GM23338 (cell line): ENCODE measurements around the gene UBN2. TPM values are rescaled to one million over a fixed set of nuclear protein-coding genes. Genes with fewer than 3 reads are reported as not detected.

Experiments
- ATAC-seq: fragments of 200-7000 bp; cut with Tn5 transposase; 3 replicates; pipeline ENCODE4 v1.9.1; 2020
- DNase-seq: peaks from one replicate; pipeline ENCODE4 v3.0.0-alpha.2; 2015; ENCODE audit warnings: low spot score
- H2AFZ ChIP-seq: fragments of 200-600 bp; sonication (generic); 2 replicates; pipeline ENCODE4 v1.8.0; 2016; ENCODE audit warnings: antibody characterized with exemption, mild to moderate bottlenecking, moderate library complexity
- H3F3A ChIP-seq: fragments of 200-600 bp; sonication (generic); replicated peaks from 2 replicates; pipeline ENCODE4 v1.8.0; 2017; ENCODE audit warnings: antibody characterized with exemption, mixed run types, low read depth
- H3K27ac ChIP-seq: fragments of 200-600 bp; sonication (generic); 2 replicates; pipeline ENCODE4 v1.6.1; 2016; ENCODE audit warnings: low read depth
- H3K27me3 ChIP-seq: fragments of 200-600 bp; sonication (generic); 2 replicates; pipeline ENCODE4 v1.8.0; 2016; ENCODE audit warnings: mild to moderate bottlenecking, mixed run types, moderate library complexity; ENCODE audit not compliant: insufficient read depth
- H3K36me3 ChIP-seq: fragments of 200-600 bp; sonication (generic); 2 replicates; pipeline ENCODE4 v1.8.0; 2016; ENCODE audit warnings: mild to moderate bottlenecking; ENCODE audit not compliant: insufficient read depth
- H3K4me1 ChIP-seq: fragments of 200-600 bp; sonication (generic); 2 replicates; pipeline ENCODE4 v1.8.0; 2016; ENCODE audit warnings: mild to moderate bottlenecking, moderate library complexity; ENCODE audit not compliant: insufficient read depth
- H3K4me2 ChIP-seq: fragments of 200-600 bp; sonication (generic); 2 replicates; pipeline ENCODE4 v1.7.1; 2017; ENCODE audit warnings: mixed run types
- H3K4me3 ChIP-seq: fragments of 200-600 bp; sonication (generic); 2 replicates; pipeline ENCODE4 v1.6.1; 2016; ENCODE audit warnings: mixed run types
- H3K79me2 ChIP-seq: fragments of 200-600 bp; sonication (generic); replicated peaks from 2 replicates; pipeline ENCODE4 v1.8.0; 2017; ENCODE audit warnings: mild to moderate bottlenecking; ENCODE audit not compliant: insufficient read depth
- H3K9me2 ChIP-seq: fragments of 200-600 bp; sonication (generic); 2 replicates; pipeline ENCODE4 v1.8.0; 2017; ENCODE audit not compliant: insufficient read depth
- H4K20me1 ChIP-seq: fragments of 200-600 bp; sonication (generic); replicated peaks from 2 replicates; pipeline ENCODE4 v1.8.0; 2017; ENCODE audit warnings: mild to moderate bottlenecking; ENCODE audit not compliant: insufficient read depth
- H3K27ac Mint-ChIP-seq: 2 replicates; pipeline ENCODE4 v1.8.0; 2020; ENCODE audit warnings: inconsistent platforms, mild to moderate bottlenecking, moderate library complexity, mixed read lengths
- H3K27me3 Mint-ChIP-seq: 3 replicates; pipeline ENCODE4 v1.8.0; 2022; ENCODE audit warnings: low read depth, mild to moderate bottlenecking, moderate library complexity, mixed read lengths, inconsistent platforms; ENCODE audit not compliant: insufficient read depth, poor library complexity
- H3K36me3 Mint-ChIP-seq: 3 replicates; pipeline ENCODE4 v1.8.0; 2021; ENCODE audit warnings: low read depth, mild to moderate bottlenecking, inconsistent platforms, moderate library complexity, mixed read lengths
- H3K4me1 Mint-ChIP-seq: 3 replicates; pipeline ENCODE4 v1.8.0; 2020; ENCODE audit warnings: mild to moderate bottlenecking, inconsistent platforms, mixed read lengths
- H3K4me3 Mint-ChIP-seq: 3 replicates; pipeline ENCODE4 v1.8.0; 2021; ENCODE audit warnings: moderate library complexity, mild to moderate bottlenecking, inconsistent platforms, mixed read lengths
- H3K9me3 Mint-ChIP-seq: 3 replicates; pipeline ENCODE4 v1.8.0; 2020; ENCODE audit warnings: moderate library complexity, mild to moderate bottlenecking, inconsistent platforms, mixed read lengths
- CREB1 ChIP-seq: fragments of 250-450 bp; sonication (Bioruptor Pico); IDR thresholded peaks from 2 replicates; pipeline ENCODE4 v1.5.0; 2020; ENCODE audit warnings: low read depth, mild to moderate bottlenecking, moderate library complexity
- CTCF ChIP-seq, 2 experiments: fragments of 200-600 bp in 1 of 2; sonication (generic) in 1 of 2; conservative IDR thresholded peaks; 2 replicates each; pipeline versions ENCODE4 v1.5.1 to v1.6.1; 2016 to 2017; ENCODE audit warnings: antibody characterized with exemption in 2 of 2, low read depth in 2 of 2, mild to moderate bottlenecking in 2 of 2, moderate library complexity in 1 of 2
- ETS1 ChIP-seq: IDR thresholded peaks from 2 replicates; pipeline ENCODE4 v1.6.1; 2016; ENCODE audit warnings: antibody characterized with exemption
- EZH2 ChIP-seq: fragments of 200-600 bp; sonication (generic); IDR thresholded peaks from one replicate; pipeline ENCODE4 v1.8.0; 2017; ENCODE audit warnings: antibody characterized with exemption, mild to moderate bottlenecking, low read depth; ENCODE audit not compliant: unreplicated experiment
- EZH2phosphoT487 ChIP-seq: fragments of 200-600 bp; sonication (generic); IDR thresholded peaks from one replicate; pipeline ENCODE4 v1.8.1; 2018; ENCODE audit warnings: antibody characterized with exemption; ENCODE audit not compliant: unreplicated experiment
- JUNB ChIP-seq: IDR thresholded peaks from one replicate; pipeline ENCODE4 v1.6.1; 2016; ENCODE audit warnings: antibody characterized with exemption; ENCODE audit not compliant: unreplicated experiment
- NANOG ChIP-seq: IDR thresholded peaks from 2 replicates; pipeline ENCODE4 v1.6.1; 2016; ENCODE audit warnings: antibody characterized with exemption, borderline replicate concordance
- POLR2AphosphoS5 ChIP-seq: IDR thresholded peaks from 2 replicates; pipeline ENCODE4 v1.6.1; 2016; ENCODE audit warnings: antibody characterized with exemption, low read depth
- REST ChIP-seq: IDR thresholded peaks from one replicate; pipeline ENCODE4 v1.6.1; 2018; ENCODE audit warnings: antibody characterized with exemption; ENCODE audit not compliant: unreplicated experiment
- STAT1 ChIP-seq: IDR thresholded peaks from one replicate; pipeline ENCODE4 v1.6.1; 2016; ENCODE audit warnings: antibody characterized with exemption; ENCODE audit not compliant: unreplicated experiment
- ZNF114 ChIP-seq: fragments of 250-450 bp; sonication (Bioruptor Pico); IDR thresholded peaks from 2 replicates; pipeline ENCODE4 v1.5.0; 2020; ENCODE audit warnings: mild to moderate bottlenecking, moderate library complexity
- ZNF331 ChIP-seq: fragments of 250-450 bp; sonication (Bioruptor Pico); IDR thresholded peaks from 2 replicates; pipeline ENCODE4 v1.5.0; 2020; ENCODE audit warnings: low read depth, mild to moderate bottlenecking, moderate library complexity
- ZNF462 ChIP-seq: fragments of 250-450 bp; sonication (Bioruptor Pico); IDR thresholded peaks from 2 replicates; pipeline ENCODE4 v1.5.0; 2020; ENCODE audit warnings: mild to moderate bottlenecking, moderate library complexity
- polyA plus RNA-seq: library from polyadenylated mRNA; unstranded; fragments of >200 nt; fragmentation: Nextera tagmentation; extraction: Ambion mirVana; gene quantifications from 2 replicates; pipeline ENCODE4 v1.2.1, GENCODE V29; 2016
- total RNA-seq: library from RNA; depleted of rRNA; stranded (reverse); fragments of >200 nt; shearing (Covaris generic); gene quantifications from 2 replicates; pipeline ENCODE4 v1.2.3, GENCODE V29; 2014

UBN2 gene
- total and polyA plus RNA-seq, 2 experiments from 2014 or later, result 18.5 to 26.6 TPM

- no peak for ATAC-seq
- no peaks in the 10 kb centered on the region for H3K27me3 ChIP-seq
- Mint-ChIP-seq H3K27ac (no peak overlapping the region), H3K4me3 (no peak overlapping the region), H3K27me3 (peaks cover 3% of the 10 kb centered on the region), H3K4me1 (peaks cover 4% of the 10 kb centered on the region; the same call in 2 of the 3 replicates), H3K36me3 (peaks cover 6% of the 10 kb centered on the region; the same call in 2 of the 3 replicates), H3K9me3 (no peaks in the 10 kb centered on the region)
- no peak overlapping the region for H3K4me2 ChIP-seq
- H3K79me2 ChIP-seq, result no peaks in the 10 kb centered on the region
- no peaks in the 10 kb centered on the region for H3K4me1 ChIP-seq
- no peak overlapping the region for H3K4me3 ChIP-seq
- no peak for DNase-seq
- H3K9me2 ChIP-seq, result no peaks in the 10 kb centered on the region
- no peaks in the 10 kb centered on the region for H3F3A ChIP-seq
- H3K36me3 ChIP-seq, result no peaks in the 10 kb centered on the region
- H3K27ac ChIP-seq, result no peak overlapping the region
- TF ChIP-seq POLR2AphosphoS5 (no peak), ETS1 (no peak), REST (no peak), ZNF462 (CRISPR knock-in tag) (no peak), CREB1 (CRISPR knock-in tag) (no peak), EZH2phosphoT487 (no peak), JUNB (no peak), CTCF (conservative IDR thresholded peaks at IDR 0.05; ENCODE audit: low read depth in 2 of 2) (no peak), ZNF331 (CRISPR knock-in tag) (no peak), ZNF114 (CRISPR knock-in tag) (no peak), STAT1 (no peak), EZH2 (no peak), NANOG (no peak)
- H2AFZ ChIP-seq, result no peak overlapping the region
- H4K20me1 ChIP-seq, result no peaks in the 10 kb centered on the region
Measured at GRCh38 chr7:139304517-139304916, 73.5 kb downstream of the UBN2 start.
